K562 (cell line): ENCODE results near the gene JUN. TPM values are rescaled to one million over a fixed set of nuclear protein-coding genes. Genes with fewer than 3 reads are reported as not detected.

ENCODE experiments used
- polyA plus RNA-seq, 8 experiments: library from polyadenylated mRNA; depleted of rRNA in 4 of 8; stranded (reverse) in 5 of 8; unstranded in 3 of 8; fragments of >200 nt; fragmentation: Nextera tagmentation in 2 of 8; fragmentation: Illumina TruSeq in 1 of 8; extraction: Ambion mirVana in 2 of 8; extraction: Trizol in 1 of 8; gene quantifications; 2 replicates each; pipeline versions ENCODE4 v1.2.1 to v1.2.3, GENCODE V29; 2011 to 2014; ENCODE audit warnings: inconsistent platforms in 1 of 8, missing spikeins in 1 of 8
- total RNA-seq, 7 experiments: library from RNA; depleted of rRNA in 6 of 7; stranded (reverse); fragments of >200 nt in 6 of 7; fragmentation: Illumina TruSeq in 2 of 7; extraction: Trizol in 2 of 7; gene quantifications; 2 replicates each; pipeline versions ENCODE4 v1.2.1 to v1.2.3, GENCODE V29; 2011 to 2021; ENCODE audit warnings: low replicate concordance in 1 of 7

JUN gene
- total and polyA plus RNA-seq, 9 of the 15 experiments (the other 6 are each of a cell fraction or from before 2014, with no cell fraction given), result 0.32 to 23.4 (median 4.0) TPM

Other genes starting within 250 kb of the JUN start
- gene OMA1, start 237.3 kb downstream of the JUN start, total RNA-seq (2014; rRNA removed), result 16.6 and 18.8 TPM in 2 replicates
- gene OMA1, start 237.3 kb downstream of the JUN start, total RNA-seq (2014; rRNA removed; fragmentation: Illumina TruSeq; extraction: Trizol), result 38.3 and 42.2 TPM in 2 replicates
- gene OMA1, start 237.3 kb downstream of the JUN start, total RNA-seq (2015; rRNA removed; fragmentation: Illumina TruSeq; extraction: Trizol), result 35.1 and 41.1 TPM in 2 replicates
- gene OMA1, start 237.3 kb downstream of the JUN start, total RNA-seq (2021), result 17.6 and 19.3 TPM in 2 replicates
- gene OMA1, start 237.3 kb downstream of the JUN start, polyA plus RNA-seq (2011; rRNA removed), result 30.8 and 33.0 TPM in 2 replicates
- 20.9 and 33.5 TPM in 2 replicates for gene OMA1, start 237.3 kb downstream of the JUN start, polyA plus RNA-seq (2014; fragmentation: Illumina TruSeq; extraction: Trizol)
- gene OMA1, start 237.3 kb downstream of the JUN start, polyA plus RNA-seq (2014; fragmentation: Nextera tagmentation; extraction: Ambion mirVana), result 10 to 100 TPM; 43.1 to 51.5 TPM
- gene OMA1, start 237.3 kb downstream of the JUN start, polyA plus RNA-seq (2014; rRNA removed), result 23.6 and 26.1 TPM in 2 replicates
- not detected in 2 replicates for gene TACSTD2, start 206.8 kb downstream of the JUN start, total RNA-seq (2014; rRNA removed)
- gene TACSTD2, start 206.8 kb downstream of the JUN start, total RNA-seq (2014; rRNA removed; fragmentation: Illumina TruSeq; extraction: Trizol), result not detected in 2 replicates
- gene TACSTD2, start 206.8 kb downstream of the JUN start, total RNA-seq (2015; rRNA removed; fragmentation: Illumina TruSeq; extraction: Trizol), result not detected in 2 replicates
- gene TACSTD2, start 206.8 kb downstream of the JUN start, total RNA-seq (2021), result 0.16 and 0.31 TPM in 2 replicates
- 0.04 and 0.07 TPM in 2 replicates for gene TACSTD2, start 206.8 kb downstream of the JUN start, polyA plus RNA-seq (2011; rRNA removed)
- not detected in 2 replicates for gene TACSTD2, start 206.8 kb downstream of the JUN start, polyA plus RNA-seq (2014; fragmentation: Illumina TruSeq; extraction: Trizol)
- not detected for gene TACSTD2, start 206.8 kb downstream of the JUN start, polyA plus RNA-seq (2014; fragmentation: Nextera tagmentation; extraction: Ambion mirVana)
- gene TACSTD2, start 206.8 kb downstream of the JUN start, polyA plus RNA-seq (2014; rRNA removed), result not detected in 2 replicates
- 14.8 and 15.3 TPM in 2 replicates for gene MYSM1, start 84.0 kb downstream of the JUN start, total RNA-seq (2014; rRNA removed)
- 34.1 and 35.0 TPM in 2 replicates for gene MYSM1, start 84.0 kb downstream of the JUN start, total RNA-seq (2014; rRNA removed; fragmentation: Illumina TruSeq; extraction: Trizol)
- gene MYSM1, start 84.0 kb downstream of the JUN start, total RNA-seq (2015; rRNA removed; fragmentation: Illumina TruSeq; extraction: Trizol), result 27.6 and 32.3 TPM in 2 replicates
- gene MYSM1, start 84.0 kb downstream of the JUN start, total RNA-seq (2021), result 30.1 and 34.0 TPM in 2 replicates
- 50.9 and 52.8 TPM in 2 replicates for gene MYSM1, start 84.0 kb downstream of the JUN start, polyA plus RNA-seq (2011; rRNA removed)
- gene MYSM1, start 84.0 kb downstream of the JUN start, polyA plus RNA-seq (2014; fragmentation: Illumina TruSeq; extraction: Trizol), result 21.5 and 30.7 TPM in 2 replicates
- 10 to 100 TPM; 12.9 to 16.1 TPM for gene MYSM1, start 84.0 kb downstream of the JUN start, polyA plus RNA-seq (2014; fragmentation: Nextera tagmentation; extraction: Ambion mirVana)
- gene MYSM1, start 84.0 kb downstream of the JUN start, polyA plus RNA-seq (2014; rRNA removed), result 27.3 and 32.5 TPM in 2 replicates